Transverse colon (tissue), 4 donors: ENCODE measurements around the gene HSPG2. TPM values are rescaled to one million over a fixed set of nuclear protein-coding genes. Genes with fewer than 3 reads are reported as not detected.

Experiments used
- DNase-seq: peaks from one replicate; pipeline ENCODE4 v3.0.0-alpha.2; 2019
- H3K27ac ChIP-seq, 4 donors: fragments of 200-600 bp; sonication (generic); 2 replicates each; pipeline ENCODE4 v1.5.1; 2016 to 2018; ENCODE audit warnings: inconsistent platforms in 4 of 4
- H3K27me3 ChIP-seq: fragments of 200-600 bp; sonication (generic); 2 replicates; pipeline ENCODE4 v1.5.1; 2017; ENCODE audit warnings: inconsistent platforms
- H3K36me3 ChIP-seq, 4 donors: fragments of 200-600 bp; sonication (generic); 2 replicates each; pipeline ENCODE4 v1.5.1; 2017 to 2019; ENCODE audit warnings: inconsistent platforms in 4 of 4
- H3K4me1 ChIP-seq, 4 donors: fragments of 200-600 bp; sonication (generic); 2 replicates each; pipeline ENCODE4 v1.5.1; 2017 to 2020; ENCODE audit warnings: inconsistent platforms in 4 of 4
- H3K4me3 ChIP-seq, 4 donors: fragments of 200-600 bp; sonication (generic); 1 replicate in 1 of 4; 2 replicates in 3 of 4; pipeline versions ENCODE4 v1.5.1 to v1.6.1; 2017 to 2019; ENCODE audit warnings: inconsistent platforms in 4 of 4
- H3K9me3 ChIP-seq, 2 donors: fragments of 200-600 bp; sonication (generic); 2 replicates each; pipeline ENCODE4 v1.5.1; 2017 to 2019; ENCODE audit warnings: inconsistent platforms in 2 of 2
- EP300 ChIP-seq: sonication (generic); formaldehyde crosslinking; IDR thresholded peaks from one replicate; pipeline ENCODE4 v1.6.1; 2017; ENCODE audit warnings: antibody characterized with exemption, low read depth
- POLR2A ChIP-seq: fragments of 450-650 bp; IDR thresholded peaks from one replicate; pipeline ENCODE4 v1.6.1; 2016; ENCODE audit warnings: antibody characterized with exemption, mild to moderate bottlenecking, moderate library complexity
- POLR2AphosphoS5 ChIP-seq, 3 donors: sonication (generic); formaldehyde crosslinking; IDR thresholded peaks; one replicate each; pipeline ENCODE4 v1.6.1; 2016; ENCODE audit warnings: antibody characterized with exemption in 3 of 3
- WGBS, 2 donors: methylation state at CpG; one replicate each; pipeline ENCODE4 v1.1.5; 2018; ENCODE audit warnings: low coverage in 1 of 2; 5-methylcytosine and 5-hydroxymethylcytosine counted together
- in situ Hi-C, 4 donors: fragments of 200-750 bp; cut with MboI; loops; one replicate each; pipeline versions ENCODE4 v1.15.0 to v1.15.1; 2017; ENCODE audit warnings: low sequenced_read_pairs in 3 of 4, low pct_ligation_motif_present in 1 of 4, low pct_unique_long_range_greater_than_20kb in 1 of 4
- intact Hi-C: fragments of 100-400 bp; cut with DNase I; formaldehyde crosslinking; loops from one replicate; pipeline ENCODE4 v1.15.1; 2023; ENCODE audit warnings: low total_unique reads
- total RNA-seq, 4 donors: library from RNA; depleted of rRNA; stranded (reverse); fragments of >200 nt; gene quantifications; one replicate each; pipeline ENCODE4 v1.1.0, GENCODE V29; 2016
- TF ChIP-seq, protein P1 (sequence below), 5 experiments: fragments of 200-600 bp in 3 of 5; fragments of 450-650 bp in 2 of 5; sonication (generic) in 3 of 5; IDR thresholded peaks; 1 replicate in 2 of 5; 2 replicates in 3 of 5; pipeline ENCODE4 v1.5.1; 2016 to 2017; ENCODE audit warnings: antibody characterized with exemption in 5 of 5, inconsistent platforms in 3 of 5, mild to moderate bottlenecking in 2 of 5, moderate library complexity in 1 of 5

Gene HSPG2
- total RNA-seq, 4 donors from 2014 or later, result 107 to 343 (median 228) TPM

DNA sequence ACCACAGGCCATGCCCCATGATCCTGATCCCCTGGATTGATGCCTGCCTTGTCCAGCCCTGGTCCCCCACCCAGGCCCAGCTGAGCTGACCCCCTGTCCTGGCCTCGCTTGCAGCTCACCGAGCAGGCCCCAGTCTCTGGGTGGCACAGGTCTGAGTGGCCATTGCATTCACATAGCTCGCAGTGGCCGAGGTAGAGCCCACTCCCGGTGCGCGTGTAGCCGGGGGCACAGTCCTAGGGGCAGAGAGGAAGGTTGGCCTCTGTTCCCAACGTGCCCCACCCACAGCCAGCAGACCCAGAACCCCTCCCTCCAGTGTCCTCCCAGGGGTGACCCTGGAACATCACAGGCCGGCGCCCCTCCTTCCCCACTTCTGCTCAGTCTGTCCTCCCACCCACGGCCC lies 73.1 kb downstream of the HSPG2 start:
- no peaks in the 10 kb centered on the region for H3K9me3 ChIP-seq
- no peak for TF ChIP-seq POLR2A
- no peak for TF ChIP-seq EP300
- TF ChIP-seq, protein P1, sequence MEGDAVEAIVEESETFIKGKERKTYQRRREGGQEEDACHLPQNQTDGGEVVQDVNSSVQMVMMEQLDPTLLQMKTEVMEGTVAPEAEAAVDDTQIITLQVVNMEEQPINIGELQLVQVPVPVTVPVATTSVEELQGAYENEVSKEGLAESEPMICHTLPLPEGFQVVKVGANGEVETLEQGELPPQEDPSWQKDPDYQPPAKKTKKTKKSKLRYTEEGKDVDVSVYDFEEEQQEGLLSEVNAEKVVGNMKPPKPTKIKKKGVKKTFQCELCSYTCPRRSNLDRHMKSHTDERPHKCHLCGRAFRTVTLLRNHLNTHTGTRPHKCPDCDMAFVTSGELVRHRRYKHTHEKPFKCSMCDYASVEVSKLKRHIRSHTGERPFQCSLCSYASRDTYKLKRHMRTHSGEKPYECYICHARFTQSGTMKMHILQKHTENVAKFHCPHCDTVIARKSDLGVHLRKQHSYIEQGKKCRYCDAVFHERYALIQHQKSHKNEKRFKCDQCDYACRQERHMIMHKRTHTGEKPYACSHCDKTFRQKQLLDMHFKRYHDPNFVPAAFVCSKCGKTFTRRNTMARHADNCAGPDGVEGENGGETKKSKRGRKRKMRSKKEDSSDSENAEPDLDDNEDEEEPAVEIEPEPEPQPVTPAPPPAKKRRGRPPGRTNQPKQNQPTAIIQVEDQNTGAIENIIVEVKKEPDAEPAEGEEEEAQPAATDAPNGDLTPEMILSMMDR (IDR thresholded peaks at IDR 0.05), result no peak
- no peak for TF ChIP-seq POLR2AphosphoS5 (IDR thresholded peaks at IDR 0.05)
- in situ Hi-C loops, result loop anchor here in 1 of 4 donors (25.0 kb wide), 1 partner anchor 98 kb away; no protein-coding TSS in a partner anchor
- H3K36me3 ChIP-seq, result peaks cover 0 to 24% (median 12%) of the 10 kb centered on the region in 4 donors
- no peaks in the 10 kb centered on the region for H3K27me3 ChIP-seq
- H3K4me1 ChIP-seq, result peaks cover 0 to 3% (median 0%) of the 10 kb centered on the region in 4 donors
- H3K27ac ChIP-seq, result no peak overlapping the region
- 91% methylated on average over 12 of the region's 12 CpGs; no CpG with 5 or more reads in 1 of the 2 donors for WGBS, 2 donors
- no peak for DNase-seq
- no peak overlapping the region for H3K4me3 ChIP-seq
- intact Hi-C loops, result no loop called here

DNA sequence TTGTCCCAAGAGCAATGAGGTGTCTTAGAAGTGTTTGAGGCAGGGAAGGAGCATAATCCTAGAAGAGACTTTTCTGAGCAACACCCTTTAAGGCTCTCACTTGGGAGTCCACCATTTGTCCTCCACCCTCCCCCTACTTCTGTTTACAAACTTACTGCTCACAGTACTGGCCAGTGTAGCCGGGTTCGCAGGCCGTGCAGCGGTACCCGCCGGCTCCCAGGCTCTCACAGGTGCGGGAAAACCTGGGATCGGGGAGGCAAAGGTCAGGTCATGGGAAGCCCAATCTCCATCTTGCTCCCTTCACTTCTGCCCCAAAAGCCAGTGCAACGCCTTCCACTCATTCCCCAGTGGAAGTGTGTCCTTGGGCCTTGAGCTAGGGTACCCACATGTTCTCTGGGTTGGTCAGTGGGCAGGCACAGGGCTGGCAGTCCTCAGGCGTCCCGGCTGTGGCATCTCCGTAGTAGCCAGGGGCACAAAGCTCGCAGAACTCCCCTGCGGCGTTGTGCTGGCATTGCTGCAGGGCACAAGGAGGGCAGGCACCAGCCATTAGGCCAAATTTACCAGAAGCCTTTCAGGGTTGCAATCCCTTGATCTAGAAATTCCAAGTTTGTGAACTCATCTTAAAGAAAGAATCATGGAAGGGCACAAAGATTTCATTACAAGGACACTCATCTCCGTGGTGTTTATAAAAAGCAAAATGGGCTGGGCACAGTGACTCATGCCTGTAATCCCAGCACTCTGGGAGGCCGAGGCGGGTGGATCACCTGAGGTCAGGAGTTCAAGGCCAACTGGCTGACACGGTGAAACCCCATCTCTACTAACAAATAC lies 75.3 kb downstream of the HSPG2 start:
- TF ChIP-seq, protein P1 (IDR thresholded peaks at IDR 0.05), result no peak
- no peak for TF ChIP-seq EP300
- no peak for TF ChIP-seq POLR2A
- TF ChIP-seq POLR2AphosphoS5 (IDR thresholded peaks at IDR 0.05), result no peak
- peak; percentile 35 for DNase-seq
- peaks cover 0 to 32% (median 12%) of the 10 kb centered on the region in 4 donors for H3K36me3 ChIP-seq

DNA sequence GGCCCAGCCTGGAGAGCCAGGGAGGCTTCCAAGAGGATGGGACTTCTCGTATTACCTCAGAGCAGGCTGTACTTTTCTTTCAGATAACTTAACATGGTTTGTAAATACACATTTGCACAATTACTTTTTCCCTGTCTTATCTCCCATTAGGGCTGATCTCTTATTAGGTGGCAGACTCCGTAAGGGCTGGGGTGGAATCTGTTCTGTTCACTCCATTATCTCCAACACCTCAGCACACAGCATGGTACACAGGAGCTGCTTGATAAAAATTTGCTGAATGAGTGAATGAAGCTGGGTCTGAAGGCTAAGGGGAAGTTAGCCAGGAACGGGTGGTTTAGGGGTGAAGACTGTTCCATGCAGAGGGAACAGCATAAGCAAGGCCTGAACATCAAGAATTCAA lies 76.1 kb downstream of the HSPG2 start:
- Histone ChIP-seq H3K27me3 (no peaks in the 10 kb centered on the region), H3K4me1 (no peaks in the 10 kb centered on the region), H3K9me3 (no peaks in the 10 kb centered on the region), H3K27ac (no peak overlapping the region), H3K4me3 (no peak overlapping the region), H3K36me3 (peaks cover 0 to 35% (median 15%) of the 10 kb centered on the region in 4 donors)
- DNase-seq, result no peak
- WGBS, 2 donors, result 90 to 91% methylated on average over 2 to 3 of the region's 3 CpGs
- TF ChIP-seq EP300 (no peak), POLR2A (no peak), POLR2AphosphoS5 (IDR thresholded peaks at IDR 0.05) (no peak)
- TF ChIP-seq, protein P1 (IDR thresholded peaks at IDR 0.05), result no peak
- intact Hi-C loops (no loop called here), in situ Hi-C loops (loop anchor here in 1 of 4 donors (25.0 kb wide), 1 partner anchor 101 kb away; no protein-coding TSS in a partner anchor)

More for the DNA sequence above, 75.3 kb downstream of the HSPG2 start:
- 86 to 100% methylated on average over 1 to 19 of the region's 19 CpGs for WGBS, 2 donors
- H3K4me1 ChIP-seq, result no peaks in the 10 kb centered on the region
- H3K27ac ChIP-seq, result peak overlapping the region in 2 of 4 donors; percentile 25 to 56
- no peak overlapping the region for H3K4me3 ChIP-seq
- no peaks in the 10 kb centered on the region for H3K27me3 ChIP-seq
- intact Hi-C loops, result no loop called here
- in situ Hi-C loops, result loop anchor here in 1 of 4 donors (25.0 kb wide), 1 partner anchor 100 kb away; no protein-coding TSS in a partner anchor
- H3K9me3 ChIP-seq, result no peaks in the 10 kb centered on the region

DNA sequence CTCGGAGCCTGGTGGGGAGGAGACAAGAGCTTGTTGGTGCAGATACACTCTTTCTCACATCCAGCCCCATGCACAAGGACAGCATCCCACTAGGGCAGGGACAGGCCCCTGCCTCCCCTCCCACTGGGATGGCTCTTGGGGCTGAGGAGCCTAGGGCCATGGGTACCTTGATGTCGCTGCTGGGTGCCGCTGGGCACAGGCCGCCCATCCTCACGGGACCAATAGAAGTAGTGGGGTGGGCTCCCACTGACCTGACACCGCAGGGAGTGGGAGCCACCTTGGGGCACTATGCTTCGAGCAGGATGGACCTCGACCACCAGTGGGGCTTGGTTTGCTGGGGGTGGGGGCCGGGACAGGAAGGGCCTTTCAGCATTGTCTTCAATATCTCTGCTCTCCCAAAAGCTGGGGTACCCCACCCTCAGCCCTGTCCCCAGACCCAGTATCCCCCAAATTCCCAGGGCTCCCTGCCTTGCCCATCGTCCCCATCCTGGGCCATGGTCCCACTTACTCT lies 77.4 kb downstream of the HSPG2 start:
- intact Hi-C loops (no loop called here), in situ Hi-C loops (loop anchor here in 1 of 4 donors (25.0 kb wide), 1 partner anchor 103 kb away; no protein-coding TSS in a partner anchor)
- H3K4me1 ChIP-seq, result no peaks in the 10 kb centered on the region
- no peaks in the 10 kb centered on the region for H3K9me3 ChIP-seq
- no peak overlapping the region for H3K27ac ChIP-seq
- no peak for DNase-seq
- no peaks in the 10 kb centered on the region for H3K27me3 ChIP-seq
- whole genome bisulfite sequencing, 2 donors, result 97% methylated on average over 10 of the region's 10 CpGs; no CpG with 5 or more reads in 1 of the 2 donors
- H3K36me3 ChIP-seq, result peaks cover 0 to 46% (median 15%) of the 10 kb centered on the region in 4 donors
- TF ChIP-seq, protein P1 (IDR thresholded peaks at IDR 0.05), result no peak
- TF ChIP-seq POLR2AphosphoS5 (IDR thresholded peaks at IDR 0.05) (no peak), EP300 (no peak), POLR2A (no peak)
- H3K4me3 ChIP-seq, result no peak overlapping the region
